Measurements from ENCODE around the gene NAALADL2. TPM values are rescaled to one million over a fixed set of nuclear protein-coding genes. Genes with fewer than 3 reads are reported as not detected.

The NAALADL2 gene
- total and polyA plus RNA-seq, 3 donors from 2014 or later, result 5.4 to 15.6 (median 6.0) TPM

DNA sequence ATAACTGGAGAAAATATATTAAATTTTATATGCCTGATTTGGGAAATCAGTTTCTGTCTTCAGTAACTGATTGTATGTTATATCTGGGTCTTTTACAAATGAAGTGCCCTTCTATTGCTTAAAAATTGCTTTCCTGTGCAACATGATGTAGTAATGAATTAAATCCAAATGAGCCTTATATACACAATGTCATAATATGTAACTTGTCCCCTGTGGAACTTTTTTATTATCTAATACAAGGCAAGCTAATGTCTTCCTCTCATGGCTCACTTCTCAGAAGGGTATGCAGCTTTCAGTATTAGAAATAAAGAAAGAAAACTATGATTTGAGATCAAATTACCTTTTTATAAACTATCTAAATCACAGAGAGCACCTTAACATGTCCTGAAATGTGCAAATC is 248.9 kb downstream of the NAALADL2 start:
- H3K4me3 ChIP-seq, result no peak overlapping the region
- no peak overlapping the region for H3K27ac ChIP-seq
- no peaks in the 10 kb centered on the region for H3K27me3 ChIP-seq
- DNase-seq, result no peak
- intact Hi-C loops (cut with DNase I; ENCODE audit: low total_unique reads), result no loop called here
- TF ChIP-seq, protein P1, sequence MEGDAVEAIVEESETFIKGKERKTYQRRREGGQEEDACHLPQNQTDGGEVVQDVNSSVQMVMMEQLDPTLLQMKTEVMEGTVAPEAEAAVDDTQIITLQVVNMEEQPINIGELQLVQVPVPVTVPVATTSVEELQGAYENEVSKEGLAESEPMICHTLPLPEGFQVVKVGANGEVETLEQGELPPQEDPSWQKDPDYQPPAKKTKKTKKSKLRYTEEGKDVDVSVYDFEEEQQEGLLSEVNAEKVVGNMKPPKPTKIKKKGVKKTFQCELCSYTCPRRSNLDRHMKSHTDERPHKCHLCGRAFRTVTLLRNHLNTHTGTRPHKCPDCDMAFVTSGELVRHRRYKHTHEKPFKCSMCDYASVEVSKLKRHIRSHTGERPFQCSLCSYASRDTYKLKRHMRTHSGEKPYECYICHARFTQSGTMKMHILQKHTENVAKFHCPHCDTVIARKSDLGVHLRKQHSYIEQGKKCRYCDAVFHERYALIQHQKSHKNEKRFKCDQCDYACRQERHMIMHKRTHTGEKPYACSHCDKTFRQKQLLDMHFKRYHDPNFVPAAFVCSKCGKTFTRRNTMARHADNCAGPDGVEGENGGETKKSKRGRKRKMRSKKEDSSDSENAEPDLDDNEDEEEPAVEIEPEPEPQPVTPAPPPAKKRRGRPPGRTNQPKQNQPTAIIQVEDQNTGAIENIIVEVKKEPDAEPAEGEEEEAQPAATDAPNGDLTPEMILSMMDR (IDR thresholded peaks at IDR 0.05), result no peak
- no peak for TF ChIP-seq POLR2A (IDR thresholded peaks at IDR 0.05)
- H3K36me3 ChIP-seq (ENCODE audit: low read depth, missing control alignments), result no peaks in the 10 kb centered on the region
- H3K9me3 ChIP-seq, result no peaks in the 10 kb centered on the region
- no peaks in the 10 kb centered on the region for H3K4me1 ChIP-seq

DNA sequence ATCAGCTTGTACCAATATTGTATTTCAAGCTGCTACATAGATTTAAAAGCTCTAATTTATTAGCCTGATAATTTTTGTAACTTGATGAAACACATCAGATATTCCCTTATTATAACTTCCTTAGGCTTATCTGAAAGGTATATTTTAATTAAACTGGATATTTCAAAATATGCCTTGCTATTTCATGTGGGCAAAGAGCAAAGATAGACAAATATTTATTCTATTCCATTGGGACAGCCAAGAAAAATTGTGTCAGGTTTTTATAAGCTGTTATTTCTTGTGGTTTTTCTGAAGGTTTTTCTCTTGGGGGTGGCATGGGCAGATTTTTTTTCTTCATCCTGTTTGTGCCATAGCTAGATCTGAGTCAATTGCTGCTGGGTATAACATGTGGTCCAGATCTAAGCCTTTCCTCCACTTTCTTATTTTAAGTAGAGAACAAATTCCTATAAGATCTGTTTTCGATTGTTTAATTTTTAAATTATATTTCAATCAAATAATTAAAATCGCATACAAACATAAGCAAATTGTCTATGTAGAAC is 249.5 kb downstream of the NAALADL2 start:
- Histone ChIP-seq H3K4me1 (no peaks in the 10 kb centered on the region), H3K36me3 (ENCODE audit: low read depth, missing control alignments) (no peaks in the 10 kb centered on the region)

DNA sequence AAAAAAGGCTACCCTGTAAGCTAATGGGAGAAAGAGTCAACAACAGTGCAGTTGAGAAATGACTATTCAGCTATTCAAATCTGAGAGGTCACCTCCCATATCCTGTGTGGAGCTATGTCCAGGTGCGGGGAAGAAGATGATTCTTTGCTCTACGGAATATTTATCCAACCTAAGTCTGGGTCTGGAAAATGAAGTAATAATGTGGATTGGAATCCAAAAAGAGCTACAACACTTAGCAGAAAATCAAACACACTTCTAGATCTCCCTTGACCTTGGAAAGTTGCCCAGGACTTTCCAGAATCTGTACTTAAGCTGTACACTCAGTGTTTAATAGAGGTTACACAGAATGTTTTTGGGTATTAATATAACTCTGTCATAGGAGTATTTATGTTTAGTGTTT is 251.9 kb downstream of the NAALADL2 start:
- no peak overlapping the region for H3K27ac ChIP-seq
- peak; percentile 30 for DNase-seq
- H3K4me3 ChIP-seq, result no peak overlapping the region
- H3K27me3 ChIP-seq, result no peaks in the 10 kb centered on the region
- 72 to 76% methylated on average over 2 of the region's 2 CpGs for whole genome bisulfite sequencing, 2 donors
- intact Hi-C loops (cut with DNase I; ENCODE audit: low total_unique reads), result no loop called here
- H3K9me3 ChIP-seq, result no peaks in the 10 kb centered on the region
- no peaks in the 10 kb centered on the region for H3K4me1 ChIP-seq
- TF ChIP-seq POLR2A (IDR thresholded peaks at IDR 0.05), result no peak
- TF ChIP-seq, protein P1 (IDR thresholded peaks at IDR 0.05), result no peak
- H3K36me3 ChIP-seq (ENCODE audit: low read depth, missing control alignments), result no peaks in the 10 kb centered on the region

More for the DNA sequence above, 249.5 kb downstream of the NAALADL2 start:
- intact Hi-C loops (cut with DNase I; ENCODE audit: low total_unique reads), result no loop called here
- 64 to 66% methylated on average over 2 of the region's 2 CpGs for WGBS, 2 donors
- DNase-seq, result no peak
- Histone ChIP-seq H3K27me3 (no peaks in the 10 kb centered on the region), H3K27ac (no peak overlapping the region), H3K9me3 (no peaks in the 10 kb centered on the region), H3K4me3 (no peak overlapping the region)
- TF ChIP-seq POLR2A (IDR thresholded peaks at IDR 0.05), result no peak
- TF ChIP-seq, protein P1 (IDR thresholded peaks at IDR 0.05), result no peak

DNA sequence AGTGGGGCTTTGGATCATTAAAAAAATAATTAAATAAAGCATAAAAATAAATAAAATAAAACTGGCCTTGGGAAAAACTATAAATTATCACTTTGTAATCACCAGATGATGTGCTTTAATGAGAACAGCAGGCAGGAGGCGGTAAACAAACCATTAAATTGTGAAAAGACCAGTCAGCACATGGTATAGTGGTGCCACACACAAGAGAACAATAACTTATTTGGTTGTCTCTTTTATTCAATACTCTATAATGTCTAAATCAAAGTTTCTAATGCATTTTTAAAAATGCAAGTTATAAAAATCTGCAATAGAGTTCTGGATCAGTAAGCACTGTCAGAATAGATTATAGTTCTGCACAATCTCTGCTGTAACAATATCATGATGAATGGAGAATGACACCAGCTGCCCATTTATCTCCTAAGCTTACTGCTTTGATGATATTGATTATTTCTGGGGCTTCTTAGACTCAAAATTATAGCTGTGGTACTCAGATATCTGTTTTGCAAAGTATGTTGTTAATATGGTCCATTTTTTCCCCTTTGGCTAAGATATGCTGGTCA is 259.3 kb downstream of the NAALADL2 start:
- H3K27me3 ChIP-seq, result no peaks in the 10 kb centered on the region
- no peak overlapping the region for H3K4me3 ChIP-seq
- intact Hi-C loops (cut with DNase I; ENCODE audit: low total_unique reads), result no loop called here
- DNase-seq, result no peak
- no peak for TF ChIP-seq POLR2A (IDR thresholded peaks at IDR 0.05)
- TF ChIP-seq, protein P1 (IDR thresholded peaks at IDR 0.05), result no peak
- no peaks in the 10 kb centered on the region for H3K4me1 ChIP-seq
- H3K9me3 ChIP-seq, result no peaks in the 10 kb centered on the region
- 90 to 92% methylated on average over 1 of the region's 1 CpG for WGBS, 2 donors
- no peak overlapping the region for H3K27ac ChIP-seq
- H3K36me3 ChIP-seq (ENCODE audit: low read depth, missing control alignments), result no peaks in the 10 kb centered on the region

DNA sequence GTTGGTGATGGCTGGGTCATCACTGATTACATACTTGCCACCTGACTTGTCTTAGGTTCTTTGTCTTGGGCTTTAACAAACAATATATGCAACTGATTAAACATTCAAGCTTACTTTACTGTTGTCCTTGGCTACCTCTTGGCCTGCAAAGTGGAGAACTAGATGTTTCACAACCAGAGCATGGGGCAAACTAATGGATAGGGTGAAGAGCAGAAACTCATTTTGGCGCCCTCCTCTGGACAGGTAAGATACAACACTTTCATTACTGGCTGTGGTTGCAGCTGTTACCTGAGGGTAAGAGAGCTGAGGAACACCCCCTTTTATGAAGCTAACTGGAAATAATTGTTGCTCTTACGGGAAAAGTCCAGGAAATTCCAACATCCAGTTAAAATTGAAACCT is 262.1 kb downstream of the NAALADL2 start:
- H3K9me3 ChIP-seq, result no peaks in the 10 kb centered on the region
- H3K4me3 ChIP-seq, result no peak overlapping the region
- no peak overlapping the region for H3K27ac ChIP-seq
- H3K27me3 ChIP-seq, result no peaks in the 10 kb centered on the region
- no peaks in the 10 kb centered on the region for H3K4me1 ChIP-seq
- no peaks in the 10 kb centered on the region for H3K36me3 ChIP-seq (ENCODE audit: low read depth, missing control alignments)
- intact Hi-C loops (cut with DNase I; ENCODE audit: low total_unique reads), result no loop called here
- WGBS, 2 donors, result 35 to 46% methylated on average over 2 of the region's 2 CpGs
- TF ChIP-seq, protein P1 (IDR thresholded peaks at IDR 0.05), result peak in 1 of 3 experiments; percentile 11
- no peak for TF ChIP-seq POLR2A (IDR thresholded peaks at IDR 0.05)
- DNase-seq, result peak; percentile 19
